C4-2B (cell line): ENCODE results near the gene MGST1.
A peak's percentile ranks its signal among the peaks of the same experiment; 100 is the strongest.
"Not testable (repeated sequence)": the region's sequence is repeated elsewhere in the genome, so short reads cannot be mapped to it uniquely, and the experiment has no call there.

ENCODE experiments used
- H3K27ac ChIP-seq: fragments of 450-650 bp; 2 replicates; pipeline ENCODE4 v1.5.1; 2017
- CTCF ChIP-seq: fragments of 450-650 bp; conservative IDR thresholded peaks from 2 replicates; pipeline ENCODE4 v1.5.1; 2017; ENCODE audit warnings: mild to moderate bottlenecking
- ZFX ChIP-seq: fragments of 450-650 bp; IDR thresholded peaks from 2 replicates; pipeline ENCODE4 v1.6.1; 2017

The MGST1 gene

GRCh38 chr12:16369156-16369555 is 21.7 kb downstream of the MGST1 start:
- TF ChIP-seq CTCF: no peak
- TF ChIP-seq ZFX: no peak
- no peak overlapping the region for H3K27ac ChIP-seq

GRCh38 chr12:16370096-16370495 is 22.7 kb downstream of the MGST1 start:
- H3K27ac ChIP-seq: no peak overlapping the region
- TF ChIP-seq CTCF (no peak), ZFX (no peak)

- H3K27ac ChIP-seq: not testable (repeated sequence)
These were observed 35.3 kb downstream of the MGST1 start for GRCh38 chr12:16382652-16383312.

- H3K27ac ChIP-seq: no peak overlapping the region
- TF ChIP-seq CTCF (no peak), ZFX (no peak)
These were observed 37.3 kb downstream of the MGST1 start for GRCh38 chr12:16384732-16385131.

GRCh38 chr12:16385782-16386646 is 38.6 kb downstream of the MGST1 start:
- no peak for TF ChIP-seq ZFX
- peak; percentile 64 for TF ChIP-seq CTCF
- no peak overlapping the region for H3K27ac ChIP-seq

- TF ChIP-seq CTCF (no peak), ZFX (no peak)
- H3K27ac ChIP-seq: no peak overlapping the region
These were observed 40.5 kb downstream of the MGST1 start for GRCh38 chr12:16387919-16388318.

GRCh38 chr12:16389594-16389993 is 42.1 kb downstream of the MGST1 start:
- TF ChIP-seq ZFX: no peak
- TF ChIP-seq CTCF: no peak
- no peak overlapping the region for H3K27ac ChIP-seq
